GM18508 (cell line): ENCODE data around the gene GREB1L.
"Not testable (repeated sequence)": the region's sequence is repeated elsewhere in the genome, so short reads cannot be mapped to it uniquely, and the experiment has no call there.

Experiments used
- ATAC-seq: cut with Tn5 transposase; IDR thresholded peaks from one replicate; pipeline ENCODE4 v1.9.1; 2021; ENCODE audit warnings: moderate number of reproducible peaks; ENCODE audit not compliant: insufficient read depth, unreplicated experiment

The GREB1L gene

GRCh38 chr18:21300908-21301200 is 58.8 kb downstream of the GREB1L start:
- ATAC-seq: no peak

GRCh38 chr18:21303445-21303844 is 61.4 kb downstream of the GREB1L start:
- no peak for ATAC-seq

GRCh38 chr18:21303895-21304294 is 61.9 kb downstream of the GREB1L start:
- no peak for ATAC-seq

- ATAC-seq: no peak
Measured at GRCh38 chr18:21305621-21306020, 63.6 kb downstream of the GREB1L start.

DNA sequence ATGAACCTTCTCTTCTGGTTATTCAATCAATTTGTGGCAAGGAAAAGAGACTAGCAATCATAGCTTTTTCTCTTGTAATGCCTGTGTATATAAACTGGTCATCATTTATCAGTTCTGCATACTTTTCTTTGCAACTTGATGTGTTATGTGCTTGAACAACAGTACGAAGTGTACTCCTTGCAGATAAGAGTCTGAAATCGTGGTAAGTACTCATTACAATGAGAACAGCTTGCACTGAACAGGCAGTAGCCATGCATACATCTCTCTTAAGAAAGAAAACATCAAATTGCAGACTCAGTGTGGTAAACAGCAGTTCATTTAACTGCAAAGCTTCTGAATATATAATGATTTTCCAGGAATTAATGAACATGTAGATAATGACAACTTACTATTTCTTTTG is 64.3 kb downstream of the GREB1L start:
- no peak for ATAC-seq

DNA sequence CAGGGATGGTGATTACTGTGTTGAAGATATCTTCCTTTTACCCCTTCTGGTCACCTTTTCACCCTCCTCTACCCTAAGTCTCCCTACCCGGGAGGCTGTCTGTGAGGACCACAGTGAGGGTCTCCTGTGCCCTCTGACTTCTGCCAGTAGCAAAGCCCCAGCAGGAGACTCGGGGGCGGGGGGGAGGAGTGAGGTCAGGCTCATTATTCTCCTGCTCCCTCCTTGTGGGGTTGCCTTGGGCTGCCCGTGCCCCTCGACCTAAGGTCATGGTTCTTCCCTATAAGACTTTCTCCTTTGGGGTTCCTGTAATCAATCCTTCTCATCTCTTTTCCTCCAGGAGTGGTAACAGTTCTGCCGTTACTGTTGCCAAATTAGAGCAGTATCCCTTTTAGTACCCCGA is 65.5 kb downstream of the GREB1L start:
- no peak for ATAC-seq

- ATAC-seq: no peak
Measured at GRCh38 chr18:21309248-21309647, 67.2 kb downstream of the GREB1L start.

GRCh38 chr18:21311980-21312379 is 69.9 kb downstream of the GREB1L start:
- ATAC-seq: not testable (repeated sequence)

DNA sequence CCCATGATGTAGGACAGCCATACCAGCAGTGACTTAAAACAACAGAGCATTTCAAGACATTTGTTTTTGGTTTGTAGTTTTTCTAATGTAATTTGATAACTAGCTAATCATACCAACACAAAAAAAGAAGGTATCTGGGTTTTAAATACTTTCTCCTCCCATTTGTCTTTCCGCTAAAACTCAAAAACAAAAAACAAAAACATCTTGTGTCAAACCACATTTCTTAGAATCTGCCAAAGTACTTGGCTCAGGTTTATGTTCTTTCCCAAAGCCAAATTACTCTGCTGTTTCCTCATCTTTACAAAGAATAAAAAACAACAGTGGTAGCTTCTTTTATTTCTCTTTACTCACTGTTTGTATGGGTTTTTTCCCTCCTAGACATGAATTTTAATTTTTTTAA is 71.5 kb downstream of the GREB1L start:
- ATAC-seq: no peak

DNA sequence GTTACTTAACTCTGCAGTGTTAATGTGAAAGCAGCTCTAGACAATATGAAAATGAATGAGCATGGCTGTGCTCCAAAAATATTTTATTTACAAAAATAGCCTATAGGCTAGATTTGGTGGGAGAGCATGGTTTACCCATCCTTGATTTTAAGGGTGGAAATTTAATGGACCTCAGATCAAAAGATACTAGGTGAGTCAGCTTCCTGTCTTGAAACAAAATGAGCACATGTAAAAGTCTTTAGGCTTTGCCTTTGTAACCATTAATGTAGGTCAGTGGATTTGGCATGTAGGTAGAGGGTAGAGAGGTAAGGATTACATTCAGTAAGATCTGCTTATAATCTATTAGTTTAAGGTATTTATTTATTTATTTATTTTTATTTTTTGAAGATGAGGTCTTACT is 72.7 kb downstream of the GREB1L start:
- ATAC-seq: no peak

- not testable (repeated sequence) for ATAC-seq
Measured at GRCh38 chr18:21315126-21315525, 73.1 kb downstream of the GREB1L start.

GRCh38 chr18:21315741-21316197 is 73.7 kb downstream of the GREB1L start:
- ATAC-seq: no peak

- ATAC-seq: no peak
Measured at GRCh38 chr18:21316296-21316695, 74.3 kb downstream of the GREB1L start.

- no peak for ATAC-seq
Measured at GRCh38 chr18:21321711-21322110, 79.7 kb downstream of the GREB1L start.

DNA sequence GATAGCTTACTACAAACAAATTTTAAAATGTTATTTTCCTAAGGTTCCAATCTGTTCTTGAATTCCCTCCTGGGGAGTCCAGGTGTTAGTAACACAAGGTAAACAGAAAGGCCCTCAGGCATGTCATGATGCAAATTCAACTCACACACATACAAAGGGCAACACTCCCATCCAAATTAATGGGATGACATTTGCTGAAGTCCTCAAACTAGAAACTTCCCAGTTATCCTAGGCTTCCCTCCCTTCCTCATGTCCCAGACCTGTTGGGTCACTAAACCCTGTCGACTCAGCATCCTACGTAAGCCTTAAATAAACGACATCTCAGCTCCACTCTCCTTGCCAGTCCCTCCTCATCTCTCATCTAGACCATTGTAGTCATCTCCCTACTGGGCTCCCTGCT is 85.1 kb downstream of the GREB1L start:
- ATAC-seq: no peak

DNA sequence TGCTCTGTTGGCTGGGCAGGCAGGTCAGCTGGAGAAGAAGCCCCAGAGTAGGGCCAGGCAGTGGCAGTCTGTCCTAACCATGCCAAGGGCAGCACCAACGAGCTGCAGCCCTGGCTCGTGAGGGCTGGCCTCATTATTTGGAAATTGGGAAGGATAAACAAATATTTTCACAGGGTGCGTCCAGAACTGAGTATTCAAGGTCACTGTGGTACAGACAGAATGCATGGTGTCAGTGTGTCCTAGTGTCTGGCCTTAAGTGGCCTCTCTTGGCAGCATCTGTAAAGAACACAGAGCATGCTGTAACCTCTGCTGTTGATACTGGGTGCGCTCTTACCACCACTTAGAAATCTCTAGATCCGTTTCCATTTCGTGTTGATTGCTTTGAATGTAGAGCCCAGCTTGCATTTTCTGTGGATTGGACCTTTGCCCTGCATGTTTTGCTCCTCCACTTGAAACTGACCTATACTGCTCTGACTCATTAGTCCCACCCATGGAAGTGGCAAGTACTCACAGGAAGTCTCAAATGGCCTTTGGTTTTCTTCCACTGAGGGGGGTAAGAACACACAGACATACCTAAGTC is 88.2 kb downstream of the GREB1L start:
- no peak for ATAC-seq

GRCh38 chr18:21331065-21331464 is 89.0 kb downstream of the GREB1L start:
- no peak for ATAC-seq

- ATAC-seq: no peak
Measured at GRCh38 chr18:21335927-21336488, 94.0 kb downstream of the GREB1L start.

GRCh38 chr18:21336846-21337245 is 94.8 kb downstream of the GREB1L start:
- ATAC-seq: no peak

DNA sequence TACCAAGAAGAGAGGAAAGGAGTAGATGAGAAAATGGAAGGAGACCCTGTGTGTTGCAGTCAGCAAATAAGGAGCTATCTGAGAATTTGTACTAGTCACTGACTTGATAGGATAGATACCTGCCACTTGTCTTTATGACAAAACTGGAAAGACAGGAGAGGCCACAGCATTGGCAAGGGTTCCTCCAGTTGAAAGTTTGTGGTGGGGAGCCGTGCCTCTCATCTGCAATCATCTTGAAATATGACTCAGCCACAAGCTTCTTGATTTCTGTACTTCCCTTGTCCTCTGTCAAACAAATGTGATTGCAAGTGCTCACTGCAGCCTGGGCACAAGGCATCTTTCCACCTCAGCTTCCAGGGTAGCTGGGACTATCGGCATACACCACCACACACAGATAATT is 99.1 kb downstream of the GREB1L start:
- ATAC-seq: no peak

DNA sequence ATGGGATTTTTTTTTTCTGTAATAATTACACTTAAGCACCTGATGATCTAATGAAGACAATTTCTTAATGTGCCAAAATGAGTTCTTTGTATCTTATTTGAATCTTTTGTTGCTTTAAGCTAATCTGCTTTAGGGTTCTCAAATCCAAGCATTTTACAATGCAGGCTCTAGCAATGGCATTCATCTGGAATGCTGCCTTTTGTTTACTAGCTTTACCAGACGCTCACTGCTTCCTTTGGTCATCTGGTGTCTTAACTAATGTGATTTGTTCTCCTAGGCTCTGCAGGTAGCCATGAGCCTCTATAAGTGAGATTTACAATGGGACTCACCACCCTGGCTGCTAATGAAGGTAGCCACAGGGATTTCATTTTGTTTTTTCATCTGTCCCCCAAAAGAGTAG is 100.3 kb downstream of the GREB1L start:
- ATAC-seq: no peak

DNA sequence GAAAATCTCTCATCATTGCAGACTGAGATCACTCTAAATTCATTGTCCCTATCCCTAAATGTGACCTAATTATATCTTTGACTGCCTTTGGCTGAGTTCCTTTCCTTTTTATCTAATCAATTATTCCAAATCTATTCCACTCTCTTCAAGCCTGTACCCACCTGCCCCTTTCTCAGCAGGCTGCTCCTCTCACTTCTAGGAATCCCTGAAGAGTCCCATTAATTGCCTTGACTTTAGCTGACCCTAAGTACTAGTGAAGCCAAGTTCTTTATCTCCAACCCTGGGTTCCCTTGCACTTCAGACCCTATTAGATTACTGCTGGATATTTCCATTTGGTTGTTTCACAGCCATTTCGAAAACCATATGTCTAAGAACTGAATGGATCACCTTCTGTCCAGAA is 102.8 kb downstream of the GREB1L start:
- no peak for ATAC-seq

DNA sequence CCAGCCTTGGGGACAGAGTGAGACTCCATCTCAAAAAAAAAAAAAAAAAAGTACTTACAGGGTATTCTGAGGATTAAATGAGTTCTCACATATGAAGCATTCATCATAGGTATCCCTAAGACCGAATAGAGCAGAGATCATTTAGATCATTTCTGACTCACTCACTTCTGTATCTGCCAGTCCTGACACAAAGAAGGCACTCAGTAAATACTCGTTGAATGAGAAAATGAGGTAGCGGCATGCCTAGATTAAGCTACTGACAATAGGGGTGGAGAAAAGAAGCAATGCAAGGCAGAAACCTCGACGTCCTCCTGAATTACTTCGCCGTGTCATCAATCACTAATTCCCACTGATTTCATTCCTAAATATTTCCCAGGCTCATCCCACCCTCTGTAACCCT is 103.8 kb downstream of the GREB1L start:
- no peak for ATAC-seq
